Uterus (tissue), 4 donors: ENCODE measurements around the gene ITFG2. TPM values are rescaled to one million over a fixed set of nuclear protein-coding genes. Genes with fewer than 3 reads are reported as not detected.
"Not testable (repeated sequence)": the region's sequence is repeated elsewhere in the genome, so short reads cannot be mapped to it uniquely, and the experiment has no call there.

Experiments used
- DNase-seq, 2 donors: peaks; one replicate each; pipeline ENCODE4 v3.0.0-alpha.2; 2019 to 2020
- H3K27ac ChIP-seq, 2 donors: fragments of 200-600 bp; sonication (generic); 1 replicate in 1 of 2; 2 replicates in 1 of 2; pipeline ENCODE4 v1.5.1; 2016 to 2018
- H3K27me3 ChIP-seq, 2 donors: fragments of 200-600 bp; sonication (generic); one replicate each; pipeline ENCODE4 v1.5.1; 2018 to 2019; ENCODE audit warnings: control low read depth in 1 of 2
- H3K36me3 ChIP-seq, 2 donors: fragments of 200-600 bp; sonication (generic); one replicate each; pipeline ENCODE4 v1.5.1; 2019; ENCODE audit warnings: control low read depth in 1 of 2
- H3K4me1 ChIP-seq, 2 donors: fragments of 200-600 bp; sonication (generic); one replicate each; pipeline ENCODE4 v1.5.1; 2018 to 2019; ENCODE audit warnings: control low read depth in 1 of 2
- H3K4me3 ChIP-seq, 2 donors: fragments of 200-600 bp; sonication (generic); 1 replicate in 1 of 2; 2 replicates in 1 of 2; pipeline ENCODE4 v1.5.1; 2018 to 2019; ENCODE audit warnings: mild to moderate bottlenecking in 1 of 2
- H3K9me3 ChIP-seq, 2 donors: fragments of 200-600 bp; sonication (generic); one replicate each; pipeline ENCODE4 v1.5.1; 2019; ENCODE audit warnings: control low read depth in 1 of 2
- CTCF ChIP-seq, 4 experiments: fragments of 200-600 bp in 2 of 4; fragments of 450-650 bp in 2 of 4; sonication (generic) in 2 of 4; IDR thresholded peaks; one replicate each; pipeline ENCODE4 v1.5.1; 2016 to 2019; ENCODE audit warnings: antibody characterized with exemption in 4 of 4, mild to moderate bottlenecking in 2 of 4, moderate library complexity in 1 of 4
- POLR2A ChIP-seq, 2 donors: fragments of 450-650 bp; IDR thresholded peaks; one replicate each; pipeline ENCODE4 v1.6.1; 2016; ENCODE audit warnings: antibody characterized with exemption in 2 of 2, mild to moderate bottlenecking in 1 of 2, moderate library complexity in 1 of 2
- intact Hi-C: fragments of 100-400 bp; cut with DNase I; formaldehyde crosslinking; loops from one replicate; pipeline ENCODE4 v1.15.1; 2023; ENCODE audit warnings: low total_unique reads
- total RNA-seq, 4 donors: library from RNA; depleted of rRNA in 3 of 4; stranded (reverse); fragments of >200 nt in 3 of 4; gene quantifications; one replicate each; pipeline versions ENCODE4 v1.1.0 to v1.2.4, GENCODE V29; 2014 to 2023
- donor health status: DM: yes; HTN: yes; CAD: no.

Gene ITFG2
- total RNA-seq, 4 donors from 2014 or later, result 30.5 to 92.6 (median 35.0) TPM

GRCh38 chr12:2769866-2770533, 42.5 kb upstream of the ITFG2 start:
- intact Hi-C loops, result no loop called here
- Histone ChIP-seq H3K27me3 (no peaks in the 10 kb centered on the region), H3K4me1 (no peaks in the 10 kb centered on the region), H3K36me3 (no peaks in the 10 kb centered on the region), H3K9me3 (no peaks in the 10 kb centered on the region), H3K4me3 (no peak overlapping the region), H3K27ac (no peak overlapping the region)
- TF ChIP-seq CTCF (IDR thresholded peaks at IDR 0.05) (no peak), POLR2A (IDR thresholded peaks at IDR 0.05) (no peak)
- no peak for DNase-seq

GRCh38 chr12:2770544-2770943, 41.9 kb upstream of the ITFG2 start:
- H3K27me3 ChIP-seq, intact Hi-C loops: not testable (repeated sequence)

DNA sequence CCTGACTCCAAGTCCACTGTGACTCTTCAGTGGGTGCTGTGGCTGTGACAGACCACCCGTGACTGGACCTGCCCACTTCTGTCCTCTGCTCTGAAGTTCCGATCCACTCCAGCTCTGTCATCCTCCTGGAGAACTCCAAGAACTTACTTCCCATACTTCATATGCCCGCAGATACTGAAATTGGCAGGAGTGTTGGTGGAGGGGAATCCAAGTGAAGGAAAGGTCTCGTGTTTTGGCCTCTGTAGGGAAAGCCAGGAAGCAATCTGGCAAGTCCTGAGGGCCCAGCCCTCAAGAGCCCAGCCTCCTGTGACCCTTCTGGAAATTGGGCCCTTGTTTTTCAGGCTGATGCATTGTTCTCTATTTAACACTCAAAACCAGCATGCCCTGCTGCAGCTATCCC, 40.1 kb upstream of the ITFG2 start:
- Histone ChIP-seq H3K27ac (no peak overlapping the region), H3K4me3 (no peak overlapping the region), H3K36me3 (no peaks in the 10 kb centered on the region), H3K27me3 (no peaks in the 10 kb centered on the region), H3K9me3 (no peaks in the 10 kb centered on the region), H3K4me1 (no peaks in the 10 kb centered on the region)
- no peak for TF ChIP-seq POLR2A (IDR thresholded peaks at IDR 0.05)
- no peak for TF ChIP-seq CTCF (IDR thresholded peaks at IDR 0.05)
- DNase-seq, result no peak
- intact Hi-C loops, result no loop called here

More at GRCh38 chr12:2770544-2770943, 41.9 kb upstream of the ITFG2 start:
- H3K27ac ChIP-seq, H3K4me3 ChIP-seq, H3K9me3 ChIP-seq, H3K4me1 ChIP-seq, H3K36me3 ChIP-seq, DNase-seq: not testable (repeated sequence)

DNA sequence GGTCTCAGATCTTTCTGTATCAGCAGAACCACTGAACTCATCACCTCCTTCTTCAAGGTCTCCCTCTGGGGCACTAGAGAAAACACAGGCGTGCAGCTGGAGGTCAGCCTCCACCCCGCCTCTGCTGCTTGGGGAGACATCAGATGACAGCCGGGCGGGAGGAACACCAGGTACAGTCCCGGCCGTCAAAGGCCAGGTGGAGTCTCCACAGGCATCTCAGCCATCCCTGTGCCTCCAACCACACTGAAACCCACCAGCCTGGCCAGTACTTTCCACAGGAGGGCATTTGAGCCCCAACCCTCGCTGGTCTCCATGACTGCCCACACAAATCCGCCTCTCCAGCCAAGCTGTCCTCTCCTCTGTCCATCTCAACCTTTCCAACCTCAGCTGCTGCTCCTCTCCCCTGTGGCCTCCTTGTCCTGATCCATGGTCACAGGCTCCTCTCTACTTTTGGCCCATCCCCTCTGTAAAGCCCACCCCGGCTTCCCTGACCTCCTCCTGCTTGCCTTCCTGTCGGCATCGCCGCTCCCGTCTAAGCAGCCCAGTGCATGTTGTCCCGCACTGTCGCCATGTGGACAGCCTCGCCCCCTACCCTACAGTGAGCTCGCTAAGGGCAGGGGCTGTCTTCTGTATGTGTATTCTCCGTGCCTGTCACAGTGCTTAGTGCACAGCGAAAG, 39.1 kb upstream of the ITFG2 start:
- no peak overlapping the region for H3K4me3 ChIP-seq
- intact Hi-C loops, result no loop called here
- H3K27ac ChIP-seq, result no peak overlapping the region
- no peaks in the 10 kb centered on the region for H3K27me3 ChIP-seq
- no peaks in the 10 kb centered on the region for H3K4me1 ChIP-seq
- DNase-seq, result no peak
- TF ChIP-seq CTCF (IDR thresholded peaks at IDR 0.05) (no peak), POLR2A (IDR thresholded peaks at IDR 0.05) (no peak)
- no peaks in the 10 kb centered on the region for H3K9me3 ChIP-seq
- H3K36me3 ChIP-seq, result no peaks in the 10 kb centered on the region

GRCh38 chr12:2775431-2775830, 37.0 kb upstream of the ITFG2 start:
- intact Hi-C loops, result no loop called here
- no peaks in the 10 kb centered on the region for H3K9me3 ChIP-seq
- no peaks in the 10 kb centered on the region for H3K36me3 ChIP-seq
- DNase-seq, result no peak
- no peaks in the 10 kb centered on the region for H3K27me3 ChIP-seq
- no peaks in the 10 kb centered on the region for H3K4me1 ChIP-seq
- no peak for TF ChIP-seq POLR2A (IDR thresholded peaks at IDR 0.05)
- TF ChIP-seq CTCF (IDR thresholded peaks at IDR 0.05), result no peak
- no peak overlapping the region for H3K27ac ChIP-seq
- H3K4me3 ChIP-seq, result no peak overlapping the region
